GM12874 (cell line): ENCODE measurements around the gene DAW1.

Source experiments
- CTCF ChIP-seq: IDR thresholded peaks from 2 replicates; pipeline ENCODE4 v1.5.1; 2011; ENCODE audit warnings: low read depth, mild to moderate bottlenecking, control low read depth, low read length, moderate library complexity; ENCODE audit not compliant: insufficient read depth

Gene DAW1

GRCh38 chr2:227871375-227871791, at the start of gene DAW1:
Gene DAW1, plus strand, starts transcription at chr2:227871631. Its CDS starts 59 bp downstream, at chr2:227871690.
- TF ChIP-seq CTCF = no peak

- no peak for TF ChIP-seq CTCF
These were observed 48.9 kb upstream of the DAW1 start for GRCh38 chr2:227822416-227823003.

- TF ChIP-seq CTCF = no peak
These were observed 47.5 kb upstream of the DAW1 start for GRCh38 chr2:227823922-227824321.

DNA sequence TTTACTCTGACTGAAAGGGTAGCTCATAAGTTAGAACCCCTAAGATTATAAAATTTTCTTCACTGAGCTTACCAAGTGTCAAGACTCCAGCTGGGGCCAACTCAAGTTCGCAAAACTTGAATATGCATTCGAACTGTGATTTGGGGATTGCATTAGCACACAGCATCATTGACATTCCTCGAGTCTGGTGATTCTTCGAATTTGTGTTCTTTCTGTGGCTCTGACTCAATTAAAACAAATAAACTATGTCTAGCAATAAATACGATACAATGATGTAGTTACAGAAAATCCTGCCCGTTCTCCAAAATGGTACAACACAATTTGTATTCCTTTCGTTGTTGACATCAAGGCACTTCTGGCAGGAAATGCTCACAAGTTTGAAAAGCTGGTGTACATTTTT, 46.7 kb upstream of the DAW1 start:
- no peak for TF ChIP-seq CTCF

DNA sequence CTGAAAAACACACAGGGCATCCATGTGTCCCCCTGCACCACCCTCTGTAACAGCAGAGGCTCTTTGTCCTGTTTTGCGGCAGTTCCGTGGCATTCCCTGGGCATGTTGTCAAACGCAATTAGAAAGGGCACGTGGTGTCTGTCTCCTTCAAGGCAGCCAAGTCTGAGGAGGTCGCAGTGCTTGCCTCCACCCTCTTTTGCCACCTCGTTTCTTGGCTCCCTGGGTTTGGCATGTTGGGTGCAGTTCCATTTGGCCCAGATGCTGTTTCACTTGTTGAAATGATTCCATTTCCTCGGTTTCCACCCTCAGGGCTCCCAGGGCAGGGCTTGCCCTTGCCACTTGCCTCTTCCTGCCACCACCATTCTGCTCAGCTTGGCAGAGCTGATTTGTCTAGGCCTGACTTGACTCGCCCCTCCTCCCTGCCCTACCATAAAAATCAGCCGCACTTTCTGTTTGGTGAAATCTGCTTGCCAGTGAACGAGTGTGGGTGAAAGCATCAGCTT, 45.4 kb upstream of the DAW1 start:
- no peak for TF ChIP-seq CTCF

- TF ChIP-seq CTCF = no peak
These were observed 44.9 kb upstream of the DAW1 start for GRCh38 chr2:227826563-227826962.

GRCh38 chr2:227827143-227827542, 44.3 kb upstream of the DAW1 start:
- TF ChIP-seq CTCF = no peak
